NCI-H524 (cell line): ENCODE results near the gene ATP2A1.
"Not testable (repeated sequence)": the region's sequence is repeated elsewhere in the genome, so short reads cannot be mapped to it uniquely, and the experiment has no call there.

ENCODE experiments used
- DNase-seq, 2 experiments: peaks; one replicate each; lab custom pipeline; 2025; lab: John Stamatoyannopoulos, UW

ATP2A1 gene

GRCh38 chr16:28910086-28911031, 32.1 kb downstream of the ATP2A1 start:
- DNase-seq = peak; percentile 19 to 50

- no peak for DNase-seq
Observed at GRCh38 chr16:28912558-28912957, 34.3 kb downstream of the ATP2A1 start.

GRCh38 chr16:28913946-28914724, 35.8 kb downstream of the ATP2A1 start:
- no peak for DNase-seq

- DNase-seq = no peak
Observed at GRCh38 chr16:28915181-28915580, 36.9 kb downstream of the ATP2A1 start.

GRCh38 chr16:28917095-28917494, 38.8 kb downstream of the ATP2A1 start:
- no peak for DNase-seq

GRCh38 chr16:28918698-28919097, 40.4 kb downstream of the ATP2A1 start:
- DNase-seq = no peak

GRCh38 chr16:28923231-28923587, 44.9 kb downstream of the ATP2A1 start:
- no peak for DNase-seq

GRCh38 chr16:28923652-28924398, 45.5 kb downstream of the ATP2A1 start:
- DNase-seq = peak in 1 of 2 experiments; percentile 38

- no peak for DNase-seq
Observed at GRCh38 chr16:28924399-28924761, 46.1 kb downstream of the ATP2A1 start.

GRCh38 chr16:28924762-28925385, 46.6 kb downstream of the ATP2A1 start, which contains the start of gene RABEP2:
Gene RABEP2, minus strand, starts transcription at chr16:28925238. Its CDS starts 75 bp downstream, at chr16:28925163.
- peak; percentile 76 to 87 for DNase-seq

GRCh38 chr16:28925386-28926228, 47.3 kb downstream of the ATP2A1 start:
- peak; percentile 57 to 78 for DNase-seq

GRCh38 chr16:28926284-28926683, 48.0 kb downstream of the ATP2A1 start:
- not testable (repeated sequence) for DNase-seq

- no peak for DNase-seq
Observed at GRCh38 chr16:28927815-28928214, 49.5 kb downstream of the ATP2A1 start.

GRCh38 chr16:28930203-28930602, 51.9 kb downstream of the ATP2A1 start:
- DNase-seq = no peak

GRCh38 chr16:28930652-28931051, 52.4 kb downstream of the ATP2A1 start:
- DNase-seq = peak; percentile 86 to 92

- DNase-seq = no peak
Observed at GRCh38 chr16:28931801-28932225, 53.5 kb downstream of the ATP2A1 start, which contains the start of gene CD19. Gene CD19, plus strand, starts transcription at chr16:28931971. Its CDS starts 30 bp downstream, at chr16:28932001.

GRCh38 chr16:28932339-28933141, 54.3 kb downstream of the ATP2A1 start:
- DNase-seq = peak; percentile 65 to 92

- no peak for DNase-seq
Observed at GRCh38 chr16:28933171-28933570, 54.9 kb downstream of the ATP2A1 start.

- no peak for DNase-seq
Observed at GRCh38 chr16:28935346-28935745, 57.1 kb downstream of the ATP2A1 start.
